SU-DHL-6 (cell line): ENCODE data around the gene ROR1.

Experiments used
- H2AFZ ChIP-seq: fragments of 200-600 bp; sonication (generic); 2 replicates; pipeline ENCODE4 v1.6.1; 2014; ENCODE audit warnings: low read depth, mild to moderate bottlenecking, moderate library complexity, mixed read lengths, antibody characterized with exemption, low read length; ENCODE audit not compliant: severe bottlenecking
- H3F3A ChIP-seq: fragments of 200-600 bp; shearing (Covaris generic); 2 replicates; pipeline ENCODE4 v1.6.0; 2016; ENCODE audit warnings: antibody characterized with exemption, mild to moderate bottlenecking; ENCODE audit not compliant: insufficient read depth
- H3K27ac ChIP-seq: fragments of 200-600 bp; sonication (generic); 2 replicates; pipeline ENCODE4 v1.5.1; 2016; ENCODE audit warnings: low read depth, mild to moderate bottlenecking, low read length, moderate library complexity, mixed read lengths
- H3K27me3 ChIP-seq: fragments of 200-600 bp; sonication (generic), shearing (Covaris generic); 2 replicates; pipeline ENCODE4 v1.6.0; 2014; ENCODE audit warnings: mild to moderate bottlenecking, low read length
- H3K36me3 ChIP-seq: fragments of 200-600 bp; sonication (generic); 2 replicates; pipeline ENCODE4 v1.6.1; 2014; ENCODE audit warnings: mild to moderate bottlenecking, low read length, mixed read lengths
- H3K4me2 ChIP-seq: fragments of 300-600, 200-600 bp; shearing (Covaris generic), sonication (generic); 2 replicates; pipeline ENCODE4 v1.6.0; 2014; ENCODE audit warnings: low read length, low read depth, mild to moderate bottlenecking; ENCODE audit not compliant: poor library complexity, severe bottlenecking
- H3K4me3 ChIP-seq: fragments of 200-600 bp; sonication (generic); 2 replicates; pipeline ENCODE4 v1.5.1; 2014; ENCODE audit warnings: antibody characterized with exemption, low read length, mild to moderate bottlenecking, mixed read lengths; ENCODE audit not compliant: insufficient read depth, poor library complexity, severe bottlenecking
- H3K79me2 ChIP-seq: fragments of 200-600 bp; sonication (generic); 2 replicates; pipeline ENCODE4 v1.6.1; 2014; ENCODE audit warnings: mild to moderate bottlenecking, low read length, moderate library complexity; ENCODE audit not compliant: insufficient read depth
- H3K9ac ChIP-seq: fragments of 200-600 bp; sonication (generic); 2 replicates; pipeline ENCODE4 v1.7.0; 2014; ENCODE audit warnings: mild to moderate bottlenecking, low read length
- H3K9me2 ChIP-seq: fragments of 200-600 bp; sonication (generic); replicated peaks from 2 replicates; pipeline ENCODE4 v1.6.1; 2014; ENCODE audit warnings: low read length; ENCODE audit not compliant: insufficient read depth
- H3K9me3 ChIP-seq: fragments of 200-600 bp; sonication (generic); 2 replicates; pipeline ENCODE4 v1.6.1; 2014; ENCODE audit warnings: low read length, mixed read lengths; ENCODE audit not compliant: insufficient read depth
- H4K20me1 ChIP-seq: fragments of 200-600 bp; sonication (generic); 2 replicates; pipeline ENCODE4 v1.6.1; 2014; ENCODE audit warnings: low read depth, mild to moderate bottlenecking, antibody characterized with exemption, low read length, moderate library complexity, mixed read lengths
- CTCF ChIP-seq: fragments of 200-600 bp; sonication (generic); IDR thresholded peaks from one replicate; pipeline ENCODE4 v1.5.1; 2017; ENCODE audit warnings: antibody characterized with exemption, mild to moderate bottlenecking, low read length, moderate library complexity; ENCODE audit not compliant: insufficient read depth, poor library complexity, severe bottlenecking
- EZH2phosphoT487 ChIP-seq: fragments of 200-600 bp; sonication (generic), shearing (Covaris generic); conservative IDR thresholded peaks from 2 replicates; pipeline ENCODE4 v1.6.1; 2018; ENCODE audit warnings: mild to moderate bottlenecking, antibody characterized with exemption, low read length, moderate library complexity, mixed read lengths

The ROR1 gene

GRCh38 chr1:64046243-64046642, 272.4 kb downstream of the ROR1 start:
- H3K9me2 ChIP-seq, result no peaks in the 10 kb centered on the region
- no peaks in the 10 kb centered on the region for H3K27me3 ChIP-seq
- no peak overlapping the region for H3K9ac ChIP-seq
- H3F3A ChIP-seq, result no peaks in the 10 kb centered on the region
- H2AFZ ChIP-seq, result no peak overlapping the region
- no peak for TF ChIP-seq CTCF
- TF ChIP-seq EZH2phosphoT487, result no peak
- no peaks in the 10 kb centered on the region for H4K20me1 ChIP-seq
- H3K9me3 ChIP-seq, result no peaks in the 10 kb centered on the region
- no peak overlapping the region for H3K4me2 ChIP-seq
- no peaks in the 10 kb centered on the region for H3K79me2 ChIP-seq
- H3K27ac ChIP-seq, result no peak overlapping the region
- H3K4me3 ChIP-seq, result no peak overlapping the region
- no peaks in the 10 kb centered on the region for H3K36me3 ChIP-seq

- H3K4me3 ChIP-seq, result no peak overlapping the region
- H3K79me2 ChIP-seq, result no peaks in the 10 kb centered on the region
- H3K9me3 ChIP-seq, result no peaks in the 10 kb centered on the region
- no peaks in the 10 kb centered on the region for H3K36me3 ChIP-seq
- H3F3A ChIP-seq, result no peaks in the 10 kb centered on the region
- no peaks in the 10 kb centered on the region for H3K27me3 ChIP-seq
- H3K9me2 ChIP-seq, result no peaks in the 10 kb centered on the region
- no peaks in the 10 kb centered on the region for H4K20me1 ChIP-seq
- no peak for TF ChIP-seq EZH2phosphoT487
- TF ChIP-seq CTCF, result no peak
- no peak overlapping the region for H3K27ac ChIP-seq
- H3K4me2 ChIP-seq, result no peak overlapping the region
- no peak overlapping the region for H2AFZ ChIP-seq
- H3K9ac ChIP-seq, result no peak overlapping the region
Measured at GRCh38 chr1:64046891-64047290, 273.1 kb downstream of the ROR1 start.

- H3K9ac ChIP-seq, result no peak overlapping the region
- no peak overlapping the region for H2AFZ ChIP-seq
- no peaks in the 10 kb centered on the region for H4K20me1 ChIP-seq
- H3K9me3 ChIP-seq, result no peaks in the 10 kb centered on the region
- H3K79me2 ChIP-seq, result no peaks in the 10 kb centered on the region
- H3K27ac ChIP-seq, result no peak overlapping the region
- H3K27me3 ChIP-seq, result no peaks in the 10 kb centered on the region
- H3F3A ChIP-seq, result no peaks in the 10 kb centered on the region
- H3K9me2 ChIP-seq, result no peaks in the 10 kb centered on the region
- TF ChIP-seq EZH2phosphoT487, result no peak
- TF ChIP-seq CTCF, result no peak
- H3K4me2 ChIP-seq, result no peak overlapping the region
- no peak overlapping the region for H3K4me3 ChIP-seq
- no peaks in the 10 kb centered on the region for H3K36me3 ChIP-seq
Measured at GRCh38 chr1:64047549-64047996, 273.8 kb downstream of the ROR1 start.
